GM21390 (cell line): ENCODE results near the gene GABRG3.

Experiments used
- ATAC-seq: cut with Tn5 transposase; IDR thresholded peaks from one replicate; pipeline ENCODE4 v1.9.1; 2021; ENCODE audit not compliant: unreplicated experiment

Gene GABRG3

DNA sequence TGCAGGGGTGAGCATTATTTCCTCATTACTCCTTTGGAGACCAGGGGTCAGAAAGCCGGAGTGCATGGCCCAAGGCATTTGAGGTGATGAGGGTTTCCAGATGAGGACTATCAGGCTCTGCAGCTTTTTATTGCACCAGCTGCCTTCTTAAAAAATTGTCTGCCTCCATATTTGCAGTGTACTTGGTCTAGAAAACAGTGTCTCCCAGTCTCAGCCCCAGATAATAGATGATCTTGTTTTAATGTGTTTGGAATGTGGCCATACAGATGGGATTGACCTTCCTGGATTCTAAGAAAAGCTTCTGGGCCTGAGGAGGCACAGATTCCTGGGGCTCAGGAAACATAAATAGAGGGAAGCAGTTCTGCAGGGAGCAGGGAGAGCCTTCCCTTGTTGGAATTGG is 123.3 kb downstream of the GABRG3 start:
- ATAC-seq = no peak

DNA sequence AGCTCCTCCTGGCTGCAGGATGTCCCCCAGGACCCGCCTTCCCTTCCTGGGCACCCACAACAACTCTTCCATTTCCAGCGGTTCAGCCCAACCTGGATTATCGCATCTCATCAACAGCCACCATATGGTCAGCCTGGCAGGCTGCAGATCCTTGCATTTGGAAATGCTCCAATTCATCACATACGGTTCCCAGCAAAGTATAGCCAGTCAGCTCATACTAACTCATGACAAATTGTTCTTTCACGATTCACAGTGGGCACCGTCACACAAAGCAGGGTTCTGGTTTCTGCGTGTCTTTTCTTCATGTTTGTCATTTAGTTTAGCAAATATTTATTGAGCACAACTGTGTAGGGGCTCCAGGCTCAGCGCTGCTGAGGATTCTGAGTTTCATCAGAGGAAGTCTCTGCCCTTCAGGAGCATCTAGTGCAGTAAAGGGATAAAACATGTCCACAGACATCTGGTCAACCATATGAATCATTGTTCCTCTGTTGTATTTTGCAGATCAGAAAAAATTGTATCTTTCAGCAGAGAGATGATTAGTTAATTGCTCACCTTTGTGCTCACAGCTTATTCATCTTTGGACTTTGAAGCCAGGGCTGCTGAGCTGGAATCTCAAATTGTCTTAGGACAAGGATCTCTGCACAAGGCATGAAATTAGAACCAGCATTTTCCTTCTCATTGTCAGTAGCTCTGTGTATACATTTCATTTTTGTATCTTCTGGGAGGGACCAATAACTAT is 125.1 kb downstream of the GABRG3 start:
- ATAC-seq = no peak

DNA sequence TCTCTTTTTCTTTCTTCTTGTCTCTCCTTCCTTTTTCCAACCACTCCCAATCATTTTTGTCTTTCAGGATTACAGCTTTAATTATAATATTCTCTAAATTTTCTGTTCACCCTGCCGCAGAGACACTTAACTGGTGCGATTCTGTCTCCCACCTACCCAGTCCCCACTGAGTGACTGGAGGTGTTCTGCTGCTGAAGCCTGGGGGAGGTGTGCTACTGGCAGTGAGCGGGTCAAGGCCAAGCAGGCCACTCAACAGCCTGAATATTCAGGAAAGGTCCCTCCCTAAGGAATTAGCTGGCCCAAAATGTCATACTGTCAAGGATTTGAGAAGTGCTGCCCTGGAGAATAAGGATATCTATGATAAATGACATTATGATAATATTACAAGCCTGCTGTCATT is 126.5 kb downstream of the GABRG3 start:
- ATAC-seq = no peak

DNA sequence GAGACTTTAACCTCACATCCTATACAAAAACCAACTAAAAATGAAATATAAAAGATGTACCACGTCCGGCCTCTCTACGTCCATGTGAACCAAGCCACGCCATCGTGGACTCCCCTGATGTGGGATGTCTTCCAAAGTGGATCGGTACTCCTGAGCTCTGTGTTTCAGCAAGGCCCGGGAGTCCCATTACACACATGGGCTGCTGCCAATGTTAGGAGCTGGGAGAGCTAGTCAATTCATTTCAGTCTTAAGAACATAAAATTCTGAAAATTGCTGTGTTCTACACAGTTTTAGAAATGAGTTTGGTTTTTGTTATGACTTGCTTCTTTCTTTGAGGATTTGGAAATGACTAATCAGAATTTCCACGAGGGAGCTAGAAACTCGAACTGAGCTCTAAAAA is 131.0 kb downstream of the GABRG3 start:
- ATAC-seq = no peak

DNA sequence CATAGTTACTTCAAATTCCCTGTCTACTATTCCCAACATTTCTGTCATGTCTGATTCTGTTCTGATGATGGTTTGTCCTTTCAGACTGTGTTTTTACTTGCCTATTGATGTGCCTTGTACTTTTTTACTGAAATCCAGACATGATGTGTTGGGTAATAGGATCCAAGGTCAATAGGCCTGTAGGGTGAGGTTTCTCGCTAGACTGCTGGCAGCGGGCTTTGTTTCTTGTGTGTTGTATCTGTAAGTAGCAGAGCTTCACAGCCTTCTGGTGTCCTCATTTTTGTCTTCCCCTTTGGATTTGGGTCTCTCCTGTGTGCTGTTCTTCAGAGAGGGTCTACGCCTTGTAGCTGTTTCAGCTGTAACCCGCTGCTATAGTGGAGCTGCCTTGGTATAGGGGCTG is 140.3 kb downstream of the GABRG3 start:
- no peak for ATAC-seq

DNA sequence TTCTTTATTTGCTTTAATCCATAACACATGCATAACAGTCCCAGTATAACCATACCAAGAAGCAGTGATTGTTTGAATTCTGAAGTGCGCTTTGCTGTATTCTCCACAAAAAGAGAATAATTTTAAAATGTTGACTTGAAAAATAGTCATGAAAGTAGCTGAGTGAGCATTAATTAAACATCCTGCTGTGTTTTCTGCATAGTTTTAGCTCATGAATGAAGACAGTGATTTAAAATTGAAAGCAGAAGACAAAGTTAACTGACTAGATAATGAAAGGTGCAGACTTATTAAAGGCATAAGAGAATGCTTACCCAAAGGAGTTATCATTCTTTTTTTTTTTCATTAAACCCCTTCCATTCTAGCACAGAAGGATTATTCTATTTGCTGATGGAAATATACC is 143.5 kb downstream of the GABRG3 start:
- no peak for ATAC-seq

DNA sequence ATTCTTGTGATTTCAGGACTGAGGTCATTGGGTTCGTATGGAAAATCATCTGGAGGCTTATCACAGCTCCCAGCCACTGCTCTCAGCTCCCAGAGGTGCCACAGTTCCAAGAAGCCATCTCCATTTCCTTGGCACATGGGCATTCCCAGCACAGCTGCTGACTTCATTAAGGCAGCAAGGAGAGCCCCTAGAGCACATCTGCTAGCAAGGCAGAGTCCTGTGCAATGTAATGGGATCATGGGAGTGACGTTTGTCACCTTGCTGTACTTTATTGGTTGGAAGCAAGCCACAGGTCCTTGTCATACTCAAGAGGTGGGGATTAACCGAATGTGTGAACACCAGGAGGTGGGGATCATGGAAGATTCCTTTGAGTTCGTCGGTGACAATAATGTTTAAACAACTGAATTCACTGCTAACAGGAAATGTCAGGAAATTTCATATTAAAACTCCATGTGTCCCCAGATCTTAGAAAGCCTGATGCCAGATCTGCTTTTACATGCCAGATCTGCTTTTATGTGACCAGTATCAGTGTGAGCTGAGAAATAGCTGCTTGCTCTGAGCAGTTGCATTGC is 148.8 kb downstream of the GABRG3 start:
- no peak for ATAC-seq

DNA sequence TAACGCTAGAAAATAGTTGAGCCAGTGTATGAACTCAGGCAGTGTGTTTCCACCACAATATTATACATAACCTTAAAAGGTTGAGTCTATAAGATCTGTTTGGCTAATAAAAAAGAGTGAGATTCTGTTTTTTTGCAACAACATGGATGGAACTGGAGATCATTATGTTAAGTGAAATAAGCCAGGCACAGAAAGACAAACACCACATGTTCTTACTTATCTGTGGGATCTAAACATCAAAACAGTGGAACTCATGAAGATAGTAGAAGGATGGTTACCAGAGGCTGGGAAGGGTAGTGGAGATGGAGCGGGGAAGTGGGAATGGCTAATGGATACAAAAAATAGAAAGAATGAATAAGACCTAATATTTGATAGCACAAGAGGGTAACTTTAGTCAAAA is 150.7 kb downstream of the GABRG3 start:
- no peak for ATAC-seq

DNA sequence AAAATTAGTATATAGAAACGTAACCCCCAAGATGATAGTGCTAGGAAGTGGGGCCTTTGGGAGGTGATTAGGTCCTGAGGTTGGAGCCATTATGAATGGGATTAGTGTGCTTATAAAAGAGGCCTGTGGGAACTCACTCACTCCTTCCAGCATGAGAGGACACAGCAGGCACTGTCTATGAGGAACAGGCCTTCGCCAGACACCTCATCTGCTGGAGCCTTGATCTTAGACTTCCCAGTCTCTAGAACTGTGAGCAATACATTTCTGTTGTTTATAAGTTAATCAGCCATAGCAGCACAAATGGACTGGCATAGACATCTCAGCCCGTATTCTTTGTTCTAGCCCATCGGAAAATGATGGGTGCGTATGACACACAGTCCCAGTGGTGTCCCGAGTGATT is 152.3 kb downstream of the GABRG3 start:
- ATAC-seq = no peak

DNA sequence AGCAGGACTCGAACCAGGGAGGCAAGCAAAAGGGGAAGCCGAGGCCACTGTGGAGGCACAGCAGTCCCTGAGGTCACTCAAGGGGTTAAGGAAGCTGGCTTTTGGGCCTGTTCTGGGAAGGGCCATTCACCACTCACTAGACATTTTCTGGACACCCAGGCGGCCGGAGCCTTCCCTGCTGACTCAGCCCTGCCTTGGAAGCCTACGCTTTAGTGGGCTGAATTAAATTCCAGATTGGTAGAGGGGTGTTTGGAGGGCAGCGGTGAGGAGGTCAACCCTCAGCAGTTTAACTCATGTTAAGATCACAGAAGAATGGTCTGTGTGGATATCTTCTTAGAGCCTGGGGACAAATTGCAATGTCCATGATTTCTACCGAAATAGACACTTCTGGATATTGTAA is 152.8 kb downstream of the GABRG3 start:
- no peak for ATAC-seq

DNA sequence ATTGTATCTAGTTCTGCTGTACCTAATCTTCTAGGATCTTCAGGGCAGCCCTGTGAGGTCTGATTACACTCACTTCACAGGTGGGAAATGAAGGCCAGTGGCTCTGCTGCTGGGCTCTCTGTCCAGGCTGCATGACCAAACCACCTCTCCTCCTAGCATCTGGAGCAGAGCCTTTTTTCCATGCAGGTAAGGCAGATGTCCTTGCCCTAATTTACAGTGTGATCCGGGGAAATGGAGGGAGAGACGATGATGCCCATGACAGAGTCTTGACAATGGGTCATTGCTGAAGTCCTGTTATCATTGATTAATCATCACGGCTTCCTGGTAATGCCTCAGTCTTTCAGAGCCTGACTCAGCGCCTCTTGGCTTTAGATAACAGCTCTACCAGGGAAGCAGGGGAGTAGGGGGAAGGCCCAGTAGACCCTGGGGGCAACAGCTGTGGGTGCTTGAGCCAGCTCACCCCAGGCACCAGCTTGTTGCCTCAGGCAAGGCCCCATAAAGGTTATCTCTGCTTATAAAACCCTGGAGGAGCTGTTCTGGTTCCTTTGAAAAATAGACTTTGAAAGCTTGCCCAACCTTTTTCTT is 153.4 kb downstream of the GABRG3 start:
- ATAC-seq = no peak

DNA sequence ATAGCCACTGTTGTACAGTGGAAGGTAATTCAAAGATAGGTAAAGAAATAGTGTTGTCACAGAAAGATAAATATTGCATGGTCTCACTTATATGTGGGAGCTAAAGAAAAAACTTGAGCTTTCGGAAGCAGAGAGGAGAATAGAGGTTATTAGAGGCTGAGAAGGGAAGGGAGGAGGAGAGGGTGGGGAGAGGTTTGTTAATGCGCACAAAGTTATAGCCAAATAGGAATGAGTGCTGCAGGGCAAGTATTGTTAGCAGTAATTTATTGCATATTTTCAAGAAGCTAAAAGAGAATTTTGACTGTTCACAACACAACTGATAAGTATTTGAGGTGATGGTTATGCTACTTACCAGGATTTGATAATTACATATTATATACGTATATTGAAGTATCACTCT is 154.2 kb downstream of the GABRG3 start:
- ATAC-seq = no peak

DNA sequence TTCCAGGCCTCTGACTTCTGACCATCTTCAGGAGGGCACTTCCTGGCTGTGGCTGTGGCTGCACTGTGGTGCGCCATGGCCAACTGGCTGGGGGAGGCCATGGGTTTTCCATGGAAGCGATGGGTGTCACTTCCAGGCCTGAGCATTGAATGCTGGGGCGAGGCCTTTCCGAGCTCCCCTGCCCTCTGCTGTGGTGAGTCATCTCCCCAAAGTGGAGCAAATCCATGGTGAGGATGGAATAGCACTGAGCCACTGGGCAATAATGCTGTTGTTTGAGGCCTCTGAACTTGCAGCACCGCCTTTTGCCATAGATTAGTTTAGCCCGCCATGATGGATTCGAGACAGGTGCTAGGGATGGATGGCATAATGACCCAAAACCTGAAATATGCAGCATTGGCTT is 155.5 kb downstream of the GABRG3 start:
- ATAC-seq = no peak

DNA sequence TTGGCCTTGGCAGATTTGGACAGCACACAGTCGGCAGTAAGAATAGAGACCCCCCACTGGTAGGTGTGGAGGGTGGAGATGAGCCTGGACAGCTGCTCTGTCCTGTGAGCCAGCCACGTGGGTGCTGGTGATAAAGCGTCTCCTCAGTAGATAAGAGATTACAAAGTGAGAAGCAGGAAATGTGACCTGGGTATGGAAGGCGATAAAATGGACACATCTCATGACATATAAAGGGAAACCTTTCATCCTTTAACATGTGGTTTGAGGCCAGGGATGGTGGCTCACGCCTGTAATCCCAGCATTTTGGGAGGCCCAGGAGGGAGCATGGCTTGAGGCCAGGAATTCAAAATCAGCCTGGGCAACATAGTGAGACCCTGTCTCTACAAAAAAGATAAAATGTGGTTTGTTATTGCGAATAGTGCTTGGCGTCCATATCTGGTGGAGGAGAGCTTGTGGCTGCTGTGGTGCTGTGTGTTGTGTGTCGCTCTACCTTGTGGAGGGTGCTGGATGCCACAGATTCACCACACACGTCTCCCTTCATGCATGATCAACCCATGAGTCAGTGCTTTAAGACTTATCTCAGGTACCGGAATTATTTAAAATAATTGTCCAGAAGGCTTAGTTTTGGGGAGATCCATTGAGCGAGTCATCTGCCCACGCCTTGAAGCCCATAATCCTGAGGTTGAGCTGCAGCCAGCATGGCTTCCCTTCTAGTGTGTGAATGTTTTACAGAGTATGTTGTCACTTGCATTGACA is 157.0 kb downstream of the GABRG3 start:
- no peak for ATAC-seq

DNA sequence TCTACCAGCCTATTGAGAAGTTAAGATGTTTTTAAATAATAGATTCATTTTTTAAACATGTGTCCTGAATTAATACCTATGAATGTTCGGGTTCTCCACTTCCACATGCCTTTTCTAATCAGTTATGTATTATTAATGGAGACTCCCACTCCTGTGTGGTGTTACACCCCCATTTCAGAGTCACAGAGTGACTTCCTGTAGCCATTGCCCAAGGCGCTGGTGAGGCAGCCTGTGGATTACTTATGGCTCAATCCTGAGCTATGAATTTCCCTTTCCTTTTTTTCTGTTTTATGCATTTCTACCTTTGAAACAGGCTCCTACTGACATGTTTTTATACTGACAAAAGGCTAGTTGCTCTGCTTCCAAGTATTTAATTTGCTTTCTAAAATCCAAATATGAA is 162.3 kb downstream of the GABRG3 start:
- no peak for ATAC-seq

DNA sequence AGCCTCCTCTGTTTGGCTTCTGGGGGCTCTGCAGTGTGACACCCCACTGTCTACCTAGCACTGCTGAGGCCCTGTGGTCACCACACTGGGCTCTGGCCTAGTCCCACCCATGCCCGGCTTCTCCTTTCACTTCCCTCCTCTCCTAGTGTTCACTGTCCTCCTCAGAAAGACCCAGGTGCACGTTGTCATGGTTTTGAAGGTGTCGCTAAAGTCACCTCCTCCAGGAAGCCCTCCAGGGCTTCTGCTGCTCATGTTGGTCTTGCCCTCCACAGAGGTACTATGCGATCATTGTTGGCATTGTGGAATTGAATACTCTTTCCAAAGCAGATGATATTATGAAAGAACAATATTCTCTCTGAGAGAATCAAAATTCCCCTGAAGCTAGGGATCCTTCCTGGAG is 163.5 kb downstream of the GABRG3 start:
- ATAC-seq = no peak

DNA sequence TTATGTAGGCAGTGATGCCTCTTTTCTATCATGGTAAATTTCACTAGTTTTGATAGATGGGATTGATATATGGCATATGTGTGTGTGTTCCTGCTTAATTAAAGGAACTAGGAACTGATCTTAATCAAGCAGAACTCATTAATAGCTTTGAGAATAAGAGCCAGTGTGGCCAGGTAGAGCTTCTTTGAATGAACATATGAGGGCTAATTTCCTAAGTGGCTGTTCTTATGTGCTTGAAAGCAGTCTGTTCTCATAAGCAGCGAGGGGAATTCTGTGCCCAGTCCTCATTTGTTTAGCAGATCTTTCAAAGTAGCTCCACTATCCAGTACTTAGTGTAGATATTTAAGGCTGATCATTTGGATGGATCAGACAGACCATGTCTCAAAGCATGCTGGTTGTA is 164.2 kb downstream of the GABRG3 start:
- ATAC-seq = no peak

DNA sequence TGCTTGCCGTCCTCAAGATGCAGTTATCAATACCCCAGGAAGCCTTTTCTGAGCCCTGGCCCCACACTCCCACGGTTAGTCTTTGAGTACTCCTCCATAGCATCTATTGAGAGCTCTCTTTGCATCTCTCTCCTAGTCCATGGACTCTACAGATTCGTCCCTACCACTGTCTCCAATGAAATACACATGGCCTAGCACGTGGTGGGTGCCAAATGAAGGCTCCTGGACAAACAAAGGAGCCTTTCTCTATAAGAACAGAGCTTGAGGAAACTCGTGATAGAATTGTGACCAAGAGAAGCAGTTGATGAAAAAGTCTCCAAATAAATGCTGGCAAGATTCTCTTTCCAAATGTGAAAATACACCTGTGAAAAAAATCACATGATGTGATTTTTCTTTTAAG is 166.1 kb downstream of the GABRG3 start:
- no peak for ATAC-seq

DNA sequence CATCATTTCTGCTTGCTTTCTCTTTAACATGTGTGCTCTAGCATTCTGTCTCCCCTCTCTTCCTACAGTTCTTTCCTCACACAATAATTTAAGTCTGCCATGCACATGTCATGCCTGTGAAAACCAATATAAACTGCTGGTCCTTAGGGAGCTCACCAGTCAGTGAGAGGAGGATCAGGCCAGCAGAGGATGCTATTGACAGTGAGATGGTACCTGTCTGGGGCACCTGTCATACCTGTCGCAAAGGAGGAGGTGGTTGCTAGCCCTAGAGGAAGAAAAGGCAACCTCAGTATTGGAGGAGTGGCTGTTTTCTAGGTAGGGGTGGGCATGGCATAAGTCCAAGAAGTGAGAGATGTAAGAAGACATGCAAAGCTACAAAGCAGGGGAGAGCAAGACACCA is 194.6 kb downstream of the GABRG3 start:
- ATAC-seq = no peak

DNA sequence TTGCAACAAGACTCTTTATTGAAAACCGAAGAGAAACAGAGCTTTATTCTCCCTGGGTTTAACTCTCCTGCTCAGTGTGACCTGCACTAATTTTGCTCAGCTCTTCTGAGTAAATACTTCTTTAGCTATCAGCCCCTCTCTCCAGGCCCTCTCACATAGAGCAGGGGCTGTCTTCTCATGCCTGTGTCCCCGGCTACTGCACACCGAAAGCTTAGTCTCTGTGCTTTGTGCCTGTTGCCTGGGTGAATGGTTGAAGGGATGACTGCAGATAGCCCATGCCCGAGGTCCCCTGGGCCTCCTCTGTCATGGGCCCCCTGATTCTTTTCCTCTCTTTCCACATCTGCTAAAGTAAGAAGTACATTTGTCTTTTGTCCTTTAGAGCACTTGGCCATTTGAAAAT is 195.9 kb downstream of the GABRG3 start:
- ATAC-seq = no peak

DNA sequence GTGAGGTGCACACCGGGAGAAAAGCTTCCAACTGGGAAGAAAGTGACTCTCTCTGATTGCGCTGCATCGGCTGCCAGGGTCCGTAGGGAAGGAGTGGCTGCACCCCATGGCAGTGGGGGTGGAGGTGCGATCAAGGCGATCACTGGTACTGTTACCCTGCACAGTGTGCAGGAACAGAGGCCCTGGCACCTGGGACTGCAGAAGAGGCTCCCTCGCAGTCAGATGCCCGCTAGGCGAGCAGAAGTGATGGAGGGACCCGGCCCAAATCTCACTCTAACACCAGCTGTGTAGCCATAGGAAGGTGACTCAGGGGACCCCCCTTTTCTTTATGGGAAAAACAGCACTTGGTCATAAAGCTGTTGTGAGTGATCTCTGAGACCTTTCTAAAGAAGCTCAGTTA is 196.8 kb downstream of the GABRG3 start:
- ATAC-seq = no peak

DNA sequence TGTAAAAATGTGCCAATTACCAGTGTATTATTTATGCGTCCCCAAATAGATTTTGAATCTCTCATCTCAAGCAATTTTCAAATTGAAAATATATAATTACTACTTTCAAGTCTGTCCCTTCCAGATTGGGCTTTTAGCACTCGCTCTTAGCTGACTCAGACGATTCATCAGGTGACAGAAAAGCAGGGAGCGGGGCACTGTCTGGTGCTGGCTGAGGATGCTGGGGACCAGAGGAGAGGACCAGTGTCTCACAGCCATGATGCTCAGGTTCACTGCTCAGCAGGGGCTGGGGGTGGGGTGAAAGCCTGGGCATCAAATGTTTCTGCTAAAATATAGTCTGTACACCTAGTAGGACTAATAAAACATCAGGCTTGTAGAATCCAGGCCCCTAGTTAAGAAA is 199.9 kb downstream of the GABRG3 start:
- ATAC-seq = no peak
